ENCODE data around the gene PNLIP.

The PNLIP gene

DNA sequence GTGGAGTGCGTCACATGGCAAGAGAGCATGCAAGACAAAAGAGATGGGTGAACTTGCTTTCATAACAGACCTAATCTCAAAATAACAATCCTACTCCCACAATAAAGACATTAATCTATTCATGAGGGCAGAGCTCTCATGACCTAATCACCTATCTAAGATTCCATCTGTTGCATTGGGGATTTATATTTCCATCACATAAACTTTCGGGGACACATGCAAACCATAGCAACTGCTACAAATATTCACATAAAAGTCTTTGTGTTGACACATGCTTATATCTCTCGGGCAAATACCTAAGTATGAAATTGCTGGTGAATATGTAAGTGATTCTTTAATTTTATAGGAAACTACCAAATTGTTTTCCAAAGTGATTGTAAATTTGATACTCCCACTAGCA is 29.1 kb downstream of the PNLIP start:
- Histone ChIP-seq H3K4me3 (ENCODE audit: low read depth in 1 of 2, low read length in 2 of 2) (no peak overlapping the region), H3K4me1 (ENCODE audit: control insufficient read depth in 1 of 2, insufficient read depth in 2 of 2, low read length in 2 of 2) (no peaks in the 10 kb centered on the region), H3K27me3 (ENCODE audit: low read depth, low read length) (no peaks in the 10 kb centered on the region), H3K36me3 (ENCODE audit: control insufficient read depth in 1 of 2, insufficient read depth in 2 of 2, low read length in 2 of 2) (no peaks in the 10 kb centered on the region), H3K27ac (ENCODE audit: low read length) (no peak overlapping the region), H3K9me3 (ENCODE audit: control insufficient read depth in 1 of 2, low read length in 2 of 2) (no peaks in the 10 kb centered on the region)

DNA sequence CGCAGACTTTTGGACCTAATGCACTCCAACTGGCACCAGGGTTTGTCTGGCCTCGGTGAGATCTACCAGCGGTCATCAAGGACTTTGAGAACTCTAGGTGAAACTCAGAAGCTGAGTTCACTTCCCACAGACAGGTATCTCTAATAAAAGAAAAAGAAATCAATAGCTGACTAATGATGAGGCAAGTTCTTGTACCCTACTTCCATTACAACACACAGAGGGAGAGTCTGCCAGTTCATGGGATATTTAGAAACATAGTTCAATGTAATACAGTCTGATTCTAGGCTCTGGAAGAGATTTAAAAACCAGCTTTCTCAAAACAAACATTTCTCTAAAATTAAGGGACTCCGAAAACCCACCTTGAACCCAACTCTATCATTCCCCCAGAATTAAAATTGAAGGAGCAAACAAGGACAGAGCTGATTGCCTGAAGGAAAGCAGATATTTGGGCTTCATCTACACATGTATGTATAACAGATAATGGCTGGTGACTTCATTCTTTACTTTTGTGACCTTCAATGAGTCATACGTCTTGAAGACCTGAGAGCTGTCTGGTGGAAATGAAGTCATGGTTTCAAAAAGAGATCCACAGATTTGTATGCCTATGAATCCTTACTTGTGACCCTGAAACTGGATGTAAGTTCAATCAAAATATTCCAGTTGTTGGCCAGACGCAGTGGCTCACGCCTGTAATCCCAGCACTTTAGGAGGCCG is 42.3 kb downstream of the PNLIP start:
- Histone ChIP-seq H3K4me3 (ENCODE audit: low read depth in 1 of 2, low read length in 2 of 2) (no peak overlapping the region), H3K9me3 (ENCODE audit: control insufficient read depth in 1 of 2, low read length in 2 of 2) (no peaks in the 10 kb centered on the region), H3K4me1 (ENCODE audit: control insufficient read depth in 1 of 2, insufficient read depth in 2 of 2, low read length in 2 of 2) (no peaks in the 10 kb centered on the region), H3K27ac (ENCODE audit: low read length) (no peak overlapping the region), H3K36me3 (ENCODE audit: control insufficient read depth in 1 of 2, insufficient read depth in 2 of 2, low read length in 2 of 2) (no peaks in the 10 kb centered on the region), H3K27me3 (ENCODE audit: low read depth, low read length) (no peaks in the 10 kb centered on the region)

DNA sequence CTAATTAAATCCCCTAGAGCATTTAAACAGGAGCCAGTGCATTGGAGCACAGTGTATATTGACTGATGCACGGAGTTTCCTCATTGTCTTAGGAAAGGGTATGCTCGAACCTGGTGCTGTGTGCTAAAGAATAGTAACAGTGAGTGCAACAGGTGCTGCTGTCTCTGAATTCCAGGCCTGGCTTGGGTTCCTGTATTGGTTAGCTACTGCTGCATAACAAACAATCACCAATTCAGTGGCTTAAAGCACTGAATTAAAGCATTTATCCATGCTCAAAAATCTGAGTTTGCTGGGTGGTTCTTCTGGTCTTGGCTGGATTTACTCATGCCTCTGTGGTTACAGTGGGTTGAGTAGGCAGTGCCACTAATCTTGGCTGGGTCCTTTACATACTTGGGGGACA is 43.3 kb downstream of the PNLIP start:
- H3K36me3 ChIP-seq (ENCODE audit: control insufficient read depth in 1 of 2, insufficient read depth in 2 of 2, low read length in 2 of 2) = no peaks in the 10 kb centered on the region
- H3K4me1 ChIP-seq (ENCODE audit: control insufficient read depth in 1 of 2, insufficient read depth in 2 of 2, low read length in 2 of 2) = no peaks in the 10 kb centered on the region

DNA sequence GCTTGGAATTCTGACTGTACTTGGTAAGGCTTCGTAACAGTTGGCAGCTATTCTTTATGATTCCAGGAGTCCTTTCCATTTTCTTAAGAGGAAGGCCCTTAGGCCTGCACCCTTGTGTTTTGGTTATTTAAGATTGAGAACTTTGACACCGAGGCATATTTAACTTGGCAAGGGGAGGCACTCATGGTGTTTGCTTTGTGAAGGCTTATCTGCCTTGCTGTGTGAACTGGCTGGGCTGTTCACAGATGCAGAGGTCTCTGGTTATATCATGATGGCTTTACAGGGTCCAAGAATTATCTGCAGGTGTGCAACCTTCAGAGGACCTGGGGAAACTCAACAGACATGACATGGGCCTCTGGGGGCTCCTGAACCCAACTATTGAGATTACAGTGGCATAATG is 44.2 kb downstream of the PNLIP start:
- Histone ChIP-seq H3K4me3 (ENCODE audit: low read depth in 1 of 2, low read length in 2 of 2) (no peak overlapping the region), H3K4me1 (ENCODE audit: control insufficient read depth in 1 of 2, insufficient read depth in 2 of 2, low read length in 2 of 2) (no peaks in the 10 kb centered on the region), H3K27ac (ENCODE audit: low read length) (no peak overlapping the region), H3K9me3 (ENCODE audit: control insufficient read depth in 1 of 2, low read length in 2 of 2) (no peaks in the 10 kb centered on the region), H3K36me3 (ENCODE audit: control insufficient read depth in 1 of 2, insufficient read depth in 2 of 2, low read length in 2 of 2) (no peaks in the 10 kb centered on the region), H3K27me3 (ENCODE audit: low read depth, low read length) (no peaks in the 10 kb centered on the region)

More for the DNA sequence above, 43.3 kb downstream of the PNLIP start:
- Histone ChIP-seq H3K9me3 (ENCODE audit: control insufficient read depth in 1 of 2, low read length in 2 of 2) (no peaks in the 10 kb centered on the region), H3K27me3 (ENCODE audit: low read depth, low read length) (no peaks in the 10 kb centered on the region), H3K27ac (ENCODE audit: low read length) (no peak overlapping the region), H3K4me3 (ENCODE audit: low read depth in 1 of 2, low read length in 2 of 2) (no peak overlapping the region)

DNA sequence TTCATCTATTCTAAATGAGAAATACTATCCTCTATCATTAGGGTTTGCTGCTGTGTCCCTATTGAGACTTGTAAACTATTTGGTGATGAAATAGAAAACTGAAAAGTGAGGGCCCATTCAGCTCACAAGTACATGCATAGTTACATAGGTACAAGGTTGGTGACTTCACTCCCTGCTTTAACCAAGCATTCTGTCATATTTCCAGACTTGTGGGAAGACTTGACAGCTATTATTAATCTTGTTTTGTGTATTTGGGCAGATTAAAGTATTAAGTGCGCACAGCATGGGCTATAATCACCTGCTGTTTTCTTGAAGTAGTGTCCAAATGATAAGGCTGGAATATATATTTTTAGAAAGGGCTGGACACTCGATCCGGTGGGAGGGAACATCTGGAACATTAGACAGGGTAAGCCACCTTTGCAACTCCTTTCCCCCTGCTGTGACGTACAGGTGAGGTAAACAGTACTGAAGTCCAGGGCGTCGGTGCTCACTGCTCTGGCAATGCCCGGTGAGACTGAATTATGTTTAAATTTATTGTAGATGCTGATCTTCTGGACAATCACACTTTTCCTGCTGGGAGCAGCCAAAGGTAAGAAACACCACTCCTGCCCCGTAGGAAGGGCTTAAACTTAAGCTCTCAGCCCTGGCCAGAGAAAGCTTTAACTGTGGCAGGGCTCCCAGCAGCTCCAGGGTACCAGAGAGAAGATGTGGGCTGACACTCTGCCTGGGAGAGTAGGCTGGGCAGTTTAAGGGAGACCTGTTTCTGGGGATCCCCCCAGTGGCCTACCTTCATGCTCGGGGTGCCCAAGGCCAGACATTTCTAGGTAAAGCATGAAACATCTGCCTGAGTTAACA is 45.1 kb downstream of the PNLIP start, which contains the start of gene PNLIPRP1:
Gene PNLIPRP1, plus strand, starts transcription at position 370 of the 855 bp plus-strand sequence. Its CDS starts 171 bp downstream, at position 541.
- H3K27ac ChIP-seq (ENCODE audit: low read length) = no peak within 1 kb of the TSS
- H3K36me3 ChIP-seq (ENCODE audit: control insufficient read depth in 1 of 2, insufficient read depth in 2 of 2, low read length in 2 of 2) = no peaks in the 10 kb centered on the region
- no peak within 1 kb of the TSS for H3K4me3 ChIP-seq (ENCODE audit: low read depth in 1 of 2, low read length in 2 of 2)
- no peaks in the 10 kb centered on the region for H3K4me1 ChIP-seq (ENCODE audit: control insufficient read depth in 1 of 2, insufficient read depth in 2 of 2, low read length in 2 of 2)
- no peaks in the 10 kb centered on the region for H3K27me3 ChIP-seq (ENCODE audit: low read depth, low read length)
- no peaks in the 10 kb centered on the region for H3K9me3 ChIP-seq (ENCODE audit: control insufficient read depth in 1 of 2, low read length in 2 of 2)

DNA sequence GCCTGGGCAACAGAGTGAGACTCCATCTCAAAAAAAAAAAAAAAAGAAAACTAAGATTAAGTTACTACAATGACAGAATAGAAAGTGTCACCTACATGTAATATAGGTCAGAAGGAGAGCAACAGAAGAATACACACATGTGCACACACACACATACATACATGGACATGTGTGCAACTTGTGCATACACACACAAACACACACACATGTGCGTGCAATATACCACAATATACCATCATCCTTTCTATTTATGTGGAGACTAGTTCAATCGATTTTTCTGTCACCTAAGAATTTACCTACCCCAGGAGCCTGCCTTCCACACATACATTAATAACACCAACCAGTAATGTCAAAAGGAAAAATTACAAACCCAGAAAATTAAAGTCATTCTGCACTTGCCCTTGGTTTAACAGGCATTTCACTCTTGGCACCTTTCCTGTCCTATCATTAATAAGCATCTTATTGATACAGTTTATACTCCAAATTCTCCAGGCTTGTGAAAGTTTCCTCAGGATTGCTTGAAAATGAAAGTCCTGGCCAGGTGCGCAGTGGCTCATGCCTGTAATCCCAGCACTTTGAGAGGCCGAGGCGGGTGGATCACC is 47.5 kb downstream of the PNLIP start:
- Histone ChIP-seq H3K27me3 (ENCODE audit: low read depth, low read length) (no peaks in the 10 kb centered on the region), H3K4me3 (ENCODE audit: low read depth in 1 of 2, low read length in 2 of 2) (no peak overlapping the region), H3K36me3 (ENCODE audit: control insufficient read depth in 1 of 2, insufficient read depth in 2 of 2, low read length in 2 of 2) (no peaks in the 10 kb centered on the region)

DNA sequence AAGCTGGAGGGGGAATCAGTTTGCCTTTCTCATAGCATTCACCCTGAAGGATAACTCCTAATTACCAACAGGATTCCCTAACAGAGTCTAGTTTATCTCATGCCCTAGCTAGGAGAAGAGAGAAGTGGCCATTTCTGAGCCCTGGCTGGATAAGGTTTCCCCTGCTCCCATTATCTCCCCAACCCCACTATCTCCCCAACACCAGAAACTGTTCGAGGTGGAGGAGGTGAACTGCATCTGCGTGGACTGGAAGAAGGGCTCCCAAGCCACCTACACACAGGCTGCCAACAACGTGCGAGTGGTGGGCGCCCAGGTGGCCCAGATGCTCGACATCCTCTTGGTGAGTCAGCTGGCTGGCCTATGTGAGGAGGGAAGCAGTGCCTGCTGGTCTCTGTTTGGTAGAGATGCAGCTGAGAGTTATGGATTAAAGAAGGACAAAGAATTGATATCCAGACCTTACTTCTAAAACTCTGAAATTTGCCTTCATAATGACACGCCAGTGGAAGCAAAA is 48.8 kb downstream of the PNLIP start:
- Histone ChIP-seq H3K27ac (ENCODE audit: low read length) (no peak overlapping the region), H3K36me3 (ENCODE audit: control insufficient read depth in 1 of 2, insufficient read depth in 2 of 2, low read length in 2 of 2) (no peaks in the 10 kb centered on the region), H3K27me3 (ENCODE audit: low read depth, low read length) (no peaks in the 10 kb centered on the region), H3K9me3 (ENCODE audit: control insufficient read depth in 1 of 2, low read length in 2 of 2) (no peaks in the 10 kb centered on the region), H3K4me3 (ENCODE audit: low read depth in 1 of 2, low read length in 2 of 2) (no peak overlapping the region), H3K4me1 (ENCODE audit: control insufficient read depth in 1 of 2, insufficient read depth in 2 of 2, low read length in 2 of 2) (no peaks in the 10 kb centered on the region)

More for the DNA sequence above, 47.5 kb downstream of the PNLIP start:
- Histone ChIP-seq H3K9me3 (ENCODE audit: control insufficient read depth in 1 of 2, low read length in 2 of 2) (no peaks in the 10 kb centered on the region), H3K4me1 (ENCODE audit: control insufficient read depth in 1 of 2, insufficient read depth in 2 of 2, low read length in 2 of 2) (no peaks in the 10 kb centered on the region), H3K27ac (ENCODE audit: low read length) (no peak overlapping the region)

DNA sequence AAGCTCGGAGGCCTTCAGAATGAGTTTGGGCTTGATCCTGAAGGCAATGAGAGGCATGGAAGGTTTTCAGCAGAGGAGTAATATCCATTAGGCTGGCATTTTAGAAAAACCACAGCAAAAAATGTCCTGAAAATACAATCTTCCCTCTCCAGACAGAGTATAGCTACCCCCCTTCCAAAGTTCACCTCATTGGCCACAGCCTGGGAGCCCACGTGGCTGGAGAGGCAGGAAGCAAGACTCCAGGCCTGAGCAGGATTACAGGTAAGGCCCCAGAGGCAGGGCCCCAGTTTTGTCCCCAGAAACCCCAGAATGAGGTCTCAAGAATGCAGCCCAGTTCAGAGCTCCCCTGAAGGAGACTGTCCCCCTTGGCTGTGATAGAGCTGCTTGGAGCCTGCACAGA is 50.3 kb downstream of the PNLIP start:
- H3K36me3 ChIP-seq (ENCODE audit: control insufficient read depth in 1 of 2, insufficient read depth in 2 of 2, low read length in 2 of 2) = no peaks in the 10 kb centered on the region
- no peak overlapping the region for H3K27ac ChIP-seq (ENCODE audit: low read length)
- no peak overlapping the region for H3K4me3 ChIP-seq (ENCODE audit: low read depth in 1 of 2, low read length in 2 of 2)
- no peaks in the 10 kb centered on the region for H3K9me3 ChIP-seq (ENCODE audit: control insufficient read depth in 1 of 2, low read length in 2 of 2)
- H3K27me3 ChIP-seq (ENCODE audit: low read depth, low read length) = no peaks in the 10 kb centered on the region
- no peaks in the 10 kb centered on the region for H3K4me1 ChIP-seq (ENCODE audit: control insufficient read depth in 1 of 2, insufficient read depth in 2 of 2, low read length in 2 of 2)

DNA sequence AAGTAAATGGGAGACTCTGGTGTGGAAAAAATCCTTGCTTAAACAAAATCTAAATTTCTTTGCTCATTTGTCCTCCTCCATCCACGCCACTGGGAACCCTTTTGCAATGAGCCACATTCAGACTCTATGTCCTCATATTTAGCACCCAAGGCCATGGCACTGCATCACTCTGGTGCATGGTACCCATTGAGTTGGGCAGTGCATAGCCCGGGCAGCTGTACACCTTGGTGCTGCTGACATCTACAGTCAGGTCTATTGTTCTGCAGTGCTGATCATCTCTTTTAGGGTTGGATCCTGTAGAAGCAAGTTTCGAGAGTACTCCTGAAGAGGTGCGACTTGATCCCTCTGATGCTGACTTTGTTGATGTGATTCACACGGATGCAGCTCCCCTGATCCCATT is 51.8 kb downstream of the PNLIP start:
- no peaks in the 10 kb centered on the region for H3K9me3 ChIP-seq (ENCODE audit: control insufficient read depth in 1 of 2, low read length in 2 of 2)
- H3K27me3 ChIP-seq (ENCODE audit: low read depth, low read length) = no peaks in the 10 kb centered on the region
- H3K4me3 ChIP-seq (ENCODE audit: low read depth in 1 of 2, low read length in 2 of 2) = no peak overlapping the region
- no peak overlapping the region for H3K27ac ChIP-seq (ENCODE audit: low read length)
- no peaks in the 10 kb centered on the region for H3K4me1 ChIP-seq (ENCODE audit: control insufficient read depth in 1 of 2, insufficient read depth in 2 of 2, low read length in 2 of 2)
- no peaks in the 10 kb centered on the region for H3K36me3 ChIP-seq (ENCODE audit: control insufficient read depth in 1 of 2, insufficient read depth in 2 of 2, low read length in 2 of 2)

DNA sequence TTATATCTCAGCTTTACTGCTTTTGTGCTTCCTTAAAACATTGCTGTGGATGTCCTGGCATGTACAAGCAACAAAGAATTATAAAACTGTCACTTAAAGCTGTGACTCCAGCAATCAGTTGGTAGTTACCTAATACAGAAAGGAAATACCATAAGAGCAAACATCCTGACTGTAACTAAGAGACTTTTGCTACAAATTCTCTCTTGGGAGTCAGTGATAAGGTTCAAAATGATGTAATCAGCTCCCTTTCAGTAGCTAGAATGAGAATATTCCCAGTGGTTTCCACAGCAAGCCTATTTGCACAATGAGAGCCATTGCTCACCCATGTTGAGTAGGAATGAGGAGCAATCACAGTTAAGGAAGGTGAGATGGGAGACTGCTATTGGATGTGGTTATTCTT is 52.6 kb downstream of the PNLIP start:
- Histone ChIP-seq H3K4me3 (ENCODE audit: low read depth in 1 of 2, low read length in 2 of 2) (no peak overlapping the region), H3K36me3 (ENCODE audit: control insufficient read depth in 1 of 2, insufficient read depth in 2 of 2, low read length in 2 of 2) (no peaks in the 10 kb centered on the region), H3K27me3 (ENCODE audit: low read depth, low read length) (no peaks in the 10 kb centered on the region), H3K9me3 (ENCODE audit: control insufficient read depth in 1 of 2, low read length in 2 of 2) (no peaks in the 10 kb centered on the region), H3K4me1 (ENCODE audit: control insufficient read depth in 1 of 2, insufficient read depth in 2 of 2, low read length in 2 of 2) (no peaks in the 10 kb centered on the region), H3K27ac (ENCODE audit: low read length) (no peak overlapping the region)

DNA sequence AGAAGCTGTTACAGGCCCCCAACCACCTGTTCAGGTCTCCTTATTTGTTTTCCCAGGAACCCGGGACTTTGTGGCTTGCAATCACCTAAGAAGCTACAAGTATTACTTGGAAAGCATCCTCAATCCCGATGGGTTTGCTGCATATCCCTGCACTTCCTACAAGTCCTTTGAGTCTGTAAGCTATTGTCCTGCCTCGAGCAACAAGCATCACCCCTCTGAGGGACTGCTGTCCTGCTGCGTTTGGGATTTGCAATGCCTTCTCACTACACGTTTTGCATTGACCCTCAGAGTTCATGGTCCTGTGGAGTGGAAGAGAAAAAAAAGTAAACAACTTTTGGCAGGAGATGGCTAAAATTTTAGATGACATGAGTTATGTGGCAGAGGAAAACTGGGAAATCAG is 54.3 kb downstream of the PNLIP start:
- Histone ChIP-seq H3K27me3 (ENCODE audit: low read depth, low read length) (no peaks in the 10 kb centered on the region), H3K36me3 (ENCODE audit: control insufficient read depth in 1 of 2, insufficient read depth in 2 of 2, low read length in 2 of 2) (no peaks in the 10 kb centered on the region), H3K9me3 (ENCODE audit: control insufficient read depth in 1 of 2, low read length in 2 of 2) (no peaks in the 10 kb centered on the region), H3K4me3 (ENCODE audit: low read depth in 1 of 2, low read length in 2 of 2) (no peak overlapping the region), H3K4me1 (ENCODE audit: control insufficient read depth in 1 of 2, insufficient read depth in 2 of 2, low read length in 2 of 2) (no peaks in the 10 kb centered on the region), H3K27ac (ENCODE audit: low read length) (no peak overlapping the region)
